Lower lobe of right lung (tissue), 2 donors: ENCODE measurements around the gene MYBPH. TPM values are rescaled to one million over a fixed set of nuclear protein-coding genes. Genes with fewer than 3 reads are reported as not detected.
A peak's percentile ranks its signal among the peaks of the same experiment; 100 is the strongest.

Source experiments
- ATAC-seq, 2 donors: fragments of 200-7000 bp; cut with Tn5 transposase; one replicate each; pipeline ENCODE4 v1.9.1; 2020 to 2022; ENCODE audit warnings: mild to moderate bottlenecking in 2 of 2, moderate library complexity in 2 of 2
- DNase-seq: peaks from one replicate; pipeline ENCODE4 v3.0.0-alpha.2; 2020
- H3K27ac ChIP-seq: fragments of 200-600 bp; one replicate; pipeline ENCODE4 v1.8.0; 2022
- H3K27me3 ChIP-seq: fragments of 200-600 bp; one replicate; pipeline ENCODE4 v1.8.0; 2022; ENCODE audit warnings: low read depth
- H3K36me3 ChIP-seq: fragments of 200-600 bp; one replicate; pipeline ENCODE4 v1.8.0; 2022; ENCODE audit warnings: mild to moderate bottlenecking
- H3K4me1 ChIP-seq: fragments of 200-600 bp; one replicate; pipeline ENCODE4 v1.8.0; 2022
- H3K4me3 ChIP-seq: fragments of 200-600 bp; one replicate; pipeline ENCODE4 v1.8.0; 2022; ENCODE audit warnings: mild to moderate bottlenecking
- H3K9me3 ChIP-seq: fragments of 200-600 bp; one replicate; pipeline ENCODE4 v1.8.0; 2022
- CTCF ChIP-seq: fragments of 200-600 bp; IDR thresholded peaks from one replicate; pipeline ENCODE4 v1.8.0; 2022; ENCODE audit warnings: antibody characterized with exemption, mild to moderate bottlenecking
- intact Hi-C: fragments of 100-400 bp; cut with DNase I; formaldehyde crosslinking; loops from one replicate; pipeline ENCODE4 v1.11.0; 2022
- total RNA-seq: library from RNA; stranded (reverse); fragmentation: NEBNext Ultra II Directional; extraction: Animal tissue kit (Norgen Biotek cat#: 25700); gene quantifications from one replicate; pipeline ENCODE4 v1.2.1, GENCODE V29; 2021
- donor health status: DM: no; HTN: yes; CAD: no; lungs with severe emphysema.

Gene MYBPH
- total RNA-seq, 1 donor from 2014 or later, result not detected

- Histone ChIP-seq H3K4me1 (peaks cover 18% of the 10 kb centered on the region), H3K4me3 (no peak overlapping the region), H3K27ac (no peak overlapping the region), H3K36me3 (no peaks in the 10 kb centered on the region), H3K9me3 (no peaks in the 10 kb centered on the region), H3K27me3 (no peaks in the 10 kb centered on the region)
- DNase-seq, result no peak
- no peak for ATAC-seq
- intact Hi-C loops, result loop anchor here (10.0 kb wide), 1 partner anchor 171 kb away; no protein-coding TSS in a partner anchor
- no peak for TF ChIP-seq CTCF
Measured at GRCh38 chr1:203206129-203206687, 30.6 kb upstream of the MYBPH start.

- Histone ChIP-seq H3K36me3 (no peaks in the 10 kb centered on the region), H3K27me3 (no peaks in the 10 kb centered on the region), H3K9me3 (no peaks in the 10 kb centered on the region), H3K4me3 (no peak overlapping the region), H3K4me1 (peaks cover 31% of the 10 kb centered on the region), H3K27ac (no peak overlapping the region)
- ATAC-seq (no peak), DNase-seq (no peak)
- TF ChIP-seq CTCF, result no peak
- intact Hi-C loops, result loop anchor here (10.0 kb wide), 1 partner anchor 170 kb away; no protein-coding TSS in a partner anchor
Measured at GRCh38 chr1:203204756-203205155, 29.1 kb upstream of the MYBPH start.

- Histone ChIP-seq H3K4me1 (peaks cover 39% of the 10 kb centered on the region), H3K4me3 (no peak overlapping the region), H3K27ac (peak overlapping the region; percentile 37), H3K36me3 (no peaks in the 10 kb centered on the region), H3K9me3 (no peaks in the 10 kb centered on the region), H3K27me3 (no peaks in the 10 kb centered on the region)
- TF ChIP-seq CTCF, result no peak
- ATAC-seq (peak; percentile 53 to 66), DNase-seq (no peak)
- intact Hi-C loops, result loop anchor here (10.0 kb wide), 1 partner anchor 168 kb away; no protein-coding TSS in a partner anchor
Measured at GRCh38 chr1:203202431-203203245, 27.0 kb upstream of the MYBPH start.

GRCh38 chr1:203201516-203202205, 26.0 kb upstream of the MYBPH start:
- Histone ChIP-seq H3K9me3 (no peaks in the 10 kb centered on the region), H3K27me3 (no peaks in the 10 kb centered on the region), H3K4me1 (peaks cover 39% of the 10 kb centered on the region), H3K4me3 (no peak overlapping the region), H3K27ac (peak overlapping the region; percentile 37), H3K36me3 (no peaks in the 10 kb centered on the region)
- intact Hi-C loops, result loop anchor here (10.0 kb wide), 1 partner anchor 167 kb away; no protein-coding TSS in a partner anchor
- no peak for DNase-seq
- ATAC-seq, result no peak
- no peak for TF ChIP-seq CTCF

- Histone ChIP-seq H3K4me1 (peaks cover 39% of the 10 kb centered on the region), H3K27ac (peak overlapping the region; percentile 55), H3K36me3 (no peaks in the 10 kb centered on the region), H3K4me3 (no peak overlapping the region), H3K9me3 (no peaks in the 10 kb centered on the region), H3K27me3 (no peaks in the 10 kb centered on the region)
- no peak for TF ChIP-seq CTCF
- ATAC-seq (no peak), DNase-seq (no peak)
- intact Hi-C loops, result loop anchor here (10.0 kb wide), 1 partner anchor 166 kb away; no protein-coding TSS in a partner anchor
Measured at GRCh38 chr1:203200916-203201315, 25.3 kb upstream of the MYBPH start.
